ENCODE measurements around the gene RERE.

GRCh38 chr1:8560035-8560434, 257.4 kb downstream of the RERE start:
- no peak for TF ChIP-seq CTCF (IDR thresholded peaks at IDR 0.05)
- TF ChIP-seq TCF7L2 (IDR thresholded peaks at IDR 0.05; ENCODE audit: low read depth, low read length): no peak
- TF ChIP-seq SIN3A (IDR thresholded peaks at IDR 0.05; ENCODE audit: borderline replicate concordance, insufficient read depth, low read depth, low read length): no peak
- TF ChIP-seq REST (IDR thresholded peaks at IDR 0.05; ENCODE audit: insufficient read depth in 1 of 2, low read depth in 2 of 2, low read length in 1 of 2): no peak

All from Panc1 (cell line).